Measurements from ENCODE around the gene NHS.

The NHS gene

DNA sequence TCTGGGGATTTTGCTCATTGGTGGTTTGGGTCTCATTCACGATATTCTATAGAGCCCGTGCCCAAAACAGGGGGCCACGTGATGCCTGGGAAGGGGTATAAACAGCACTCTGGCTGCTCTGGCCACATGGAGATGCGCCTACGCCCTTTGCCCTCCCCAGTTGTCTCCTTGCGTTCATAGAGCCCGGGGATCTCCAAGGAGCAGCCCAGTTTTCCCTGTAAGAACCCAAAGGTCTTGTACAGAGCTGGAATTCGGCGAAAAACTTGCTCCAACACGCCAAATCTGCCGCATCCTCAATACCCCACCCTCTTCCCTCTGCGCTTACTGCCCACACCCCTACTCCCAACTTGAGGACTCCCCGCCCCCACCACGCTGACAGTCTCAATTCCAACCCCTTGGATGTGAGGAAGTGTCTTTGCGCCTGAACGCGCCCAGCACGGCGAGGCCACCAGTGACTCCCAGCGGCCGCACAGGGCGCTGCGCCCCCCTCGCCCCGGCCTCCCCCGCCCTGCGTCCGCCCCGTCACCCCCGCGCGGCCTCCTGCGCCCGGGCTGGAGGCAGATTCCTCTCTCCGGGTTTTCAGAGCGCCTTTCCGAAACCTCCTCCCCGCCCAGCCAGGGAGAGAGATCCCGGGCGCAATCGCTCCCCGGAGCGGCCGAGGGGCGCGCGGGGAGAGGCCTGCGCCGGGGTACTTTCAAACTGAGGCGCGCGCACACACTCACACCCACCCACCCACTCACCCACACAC, at the start of gene NHS:
Gene NHS (plus strand): TSS at position 582 of the 748 bp plus-strand sequence. CDS start 558 bp downstream, outside the sequence.
- TF ChIP-seq, protein P1, sequence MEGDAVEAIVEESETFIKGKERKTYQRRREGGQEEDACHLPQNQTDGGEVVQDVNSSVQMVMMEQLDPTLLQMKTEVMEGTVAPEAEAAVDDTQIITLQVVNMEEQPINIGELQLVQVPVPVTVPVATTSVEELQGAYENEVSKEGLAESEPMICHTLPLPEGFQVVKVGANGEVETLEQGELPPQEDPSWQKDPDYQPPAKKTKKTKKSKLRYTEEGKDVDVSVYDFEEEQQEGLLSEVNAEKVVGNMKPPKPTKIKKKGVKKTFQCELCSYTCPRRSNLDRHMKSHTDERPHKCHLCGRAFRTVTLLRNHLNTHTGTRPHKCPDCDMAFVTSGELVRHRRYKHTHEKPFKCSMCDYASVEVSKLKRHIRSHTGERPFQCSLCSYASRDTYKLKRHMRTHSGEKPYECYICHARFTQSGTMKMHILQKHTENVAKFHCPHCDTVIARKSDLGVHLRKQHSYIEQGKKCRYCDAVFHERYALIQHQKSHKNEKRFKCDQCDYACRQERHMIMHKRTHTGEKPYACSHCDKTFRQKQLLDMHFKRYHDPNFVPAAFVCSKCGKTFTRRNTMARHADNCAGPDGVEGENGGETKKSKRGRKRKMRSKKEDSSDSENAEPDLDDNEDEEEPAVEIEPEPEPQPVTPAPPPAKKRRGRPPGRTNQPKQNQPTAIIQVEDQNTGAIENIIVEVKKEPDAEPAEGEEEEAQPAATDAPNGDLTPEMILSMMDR (IDR thresholded peaks at IDR 0.05; ENCODE audit: low read length) = no peak
- no peak for TF ChIP-seq EZH2 (IDR thresholded peaks at IDR 0.05; ENCODE audit: borderline replicate concordance, low read length)
- Histone ChIP-seq H3K27me3 (ENCODE audit: insufficient read depth, low read length) (no peaks in the 10 kb centered on the region), H4K20me1 (ENCODE audit: insufficient read depth, low read length) (no peaks in the 10 kb centered on the region), H3K9me3 (ENCODE audit: low read length) (no peaks in the 10 kb centered on the region), H3F3A (ENCODE audit: insufficient read depth, low read length) (no peaks in the 10 kb centered on the region), H3K4me3 (ENCODE audit: low read depth, low read length, poor library complexity, severe bottlenecking) (no peak within 1 kb of the TSS), H3K9me2 (ENCODE audit: low read depth, low read length) (no peaks in the 10 kb centered on the region), H3K27ac (ENCODE audit: low read depth, low read length, poor library complexity, severe bottlenecking) (no peak within 1 kb of the TSS), H3K4me2 (ENCODE audit: low read length) (no peak within 1 kb of the TSS), H2AFZ (ENCODE audit: low read length) (no peak within 1 kb of the TSS), H3K9ac (ENCODE audit: low read length) (no peak within 1 kb of the TSS), H3K79me2 (ENCODE audit: insufficient read depth, low read length) (no peaks in the 10 kb centered on the region), H3K36me3 (ENCODE audit: insufficient read depth, low read length) (no peaks in the 10 kb centered on the region), H3K4me1 (ENCODE audit: insufficient read depth, low read length, severe bottlenecking) (no peaks in the 10 kb centered on the region)

DNA sequence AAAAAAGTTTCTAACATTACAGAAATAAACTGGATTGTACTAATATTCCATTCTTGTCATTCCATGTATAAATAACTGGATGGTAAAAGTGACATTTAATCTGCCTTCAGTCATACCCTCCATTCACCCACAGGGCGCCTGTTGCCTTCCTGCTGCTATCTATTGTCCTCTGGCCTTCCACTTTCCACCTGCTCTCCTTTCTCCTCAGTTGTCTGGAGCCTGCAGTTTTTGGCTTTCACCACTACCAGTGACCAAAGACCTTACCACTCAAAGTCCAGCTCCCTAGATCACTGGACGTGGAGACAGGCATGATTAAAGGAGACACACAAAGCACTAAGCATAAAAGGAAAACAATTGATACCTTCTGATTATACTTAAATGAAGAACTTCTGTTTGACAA, 46.2 kb upstream of the NHS start:
- Histone ChIP-seq H3K36me3 (ENCODE audit: insufficient read depth, low read length) (no peaks in the 10 kb centered on the region), H3K4me2 (ENCODE audit: low read length) (no peak overlapping the region), H3F3A (ENCODE audit: insufficient read depth, low read length) (no peaks in the 10 kb centered on the region), H3K79me2 (ENCODE audit: insufficient read depth, low read length) (no peaks in the 10 kb centered on the region), H4K20me1 (ENCODE audit: insufficient read depth, low read length) (no peaks in the 10 kb centered on the region), H3K4me1 (ENCODE audit: insufficient read depth, low read length, severe bottlenecking) (no peaks in the 10 kb centered on the region), H3K9me2 (ENCODE audit: low read depth, low read length) (no peaks in the 10 kb centered on the region), H3K27me3 (ENCODE audit: insufficient read depth, low read length) (no peaks in the 10 kb centered on the region), H3K9me3 (ENCODE audit: low read length) (no peaks in the 10 kb centered on the region), H2AFZ (ENCODE audit: low read length) (no peak overlapping the region), H3K9ac (ENCODE audit: low read length) (no peak overlapping the region), H3K4me3 (ENCODE audit: low read depth, low read length, poor library complexity, severe bottlenecking) (no peak overlapping the region), H3K27ac (ENCODE audit: low read depth, low read length, poor library complexity, severe bottlenecking) (no peak overlapping the region)
- TF ChIP-seq, protein P1 (IDR thresholded peaks at IDR 0.05; ENCODE audit: low read length) = no peak
- TF ChIP-seq EZH2 (IDR thresholded peaks at IDR 0.05; ENCODE audit: borderline replicate concordance, low read length) = no peak

DNA sequence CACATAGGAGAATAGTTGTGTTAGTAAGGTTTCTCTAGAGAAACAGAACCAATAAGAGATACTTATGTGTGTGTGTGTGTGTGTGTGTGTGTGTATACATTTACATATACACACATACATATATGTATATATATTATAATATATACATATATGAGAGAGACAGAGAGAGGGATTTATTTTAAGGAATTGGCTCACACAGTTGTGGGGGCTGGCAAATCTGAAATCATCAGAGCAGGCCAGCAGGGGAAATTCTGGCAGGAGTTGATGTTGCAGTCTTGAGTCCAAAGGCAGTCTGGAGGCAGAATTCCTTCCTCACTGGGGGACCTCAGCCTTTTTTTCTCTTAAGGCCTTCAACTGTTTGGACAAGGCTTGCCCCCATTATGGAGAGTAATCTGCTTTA, 38.6 kb upstream of the NHS start:
- no peaks in the 10 kb centered on the region for H4K20me1 ChIP-seq (ENCODE audit: insufficient read depth, low read length)
- H3K36me3 ChIP-seq (ENCODE audit: insufficient read depth, low read length) = no peaks in the 10 kb centered on the region
- TF ChIP-seq EZH2 (IDR thresholded peaks at IDR 0.05; ENCODE audit: borderline replicate concordance, low read length) = no peak
- TF ChIP-seq, protein P1 (IDR thresholded peaks at IDR 0.05; ENCODE audit: low read length) = no peak
- H3K9me2 ChIP-seq (ENCODE audit: low read depth, low read length) = no peaks in the 10 kb centered on the region
- H3K9me3 ChIP-seq (ENCODE audit: low read length) = no peaks in the 10 kb centered on the region
- no peak overlapping the region for H3K9ac ChIP-seq (ENCODE audit: low read length)
- no peak overlapping the region for H3K27ac ChIP-seq (ENCODE audit: low read depth, low read length, poor library complexity, severe bottlenecking)
- no peaks in the 10 kb centered on the region for H3F3A ChIP-seq (ENCODE audit: insufficient read depth, low read length)
- H3K4me3 ChIP-seq (ENCODE audit: low read depth, low read length, poor library complexity, severe bottlenecking) = no peak overlapping the region
- no peaks in the 10 kb centered on the region for H3K4me1 ChIP-seq (ENCODE audit: insufficient read depth, low read length, severe bottlenecking)
- no peak overlapping the region for H2AFZ ChIP-seq (ENCODE audit: low read length)
- no peaks in the 10 kb centered on the region for H3K27me3 ChIP-seq (ENCODE audit: insufficient read depth, low read length)
- no peak overlapping the region for H3K4me2 ChIP-seq (ENCODE audit: low read length)
- H3K79me2 ChIP-seq (ENCODE audit: insufficient read depth, low read length) = no peaks in the 10 kb centered on the region

Data from OCI-LY1 (cell line).